ENCODE results near the gene ABLIM2. TPM values are rescaled to one million over a fixed set of nuclear protein-coding genes. Genes with fewer than 3 reads are reported as not detected.

Gene ABLIM2
- total RNA-seq, 1 experiment from 2014 or later, result 6.1 TPM

GRCh38 chr4:8087921-8088495, 70.6 kb downstream of the ABLIM2 start:
- H3K9ac ChIP-seq (ENCODE audit: low read length), result no peak overlapping the region
- no peaks in the 10 kb centered on the region for H3K36me3 ChIP-seq (ENCODE audit: control insufficient read depth in 1 of 2, insufficient read depth in 2 of 2, low read length in 2 of 2)
- H2AFZ ChIP-seq (ENCODE audit: low read depth, low read length, poor library complexity, severe bottlenecking), result no peak overlapping the region
- DNase-seq (ENCODE audit: low read depth, low spot score) (no peak), ATAC-seq (no peak)
- intact Hi-C loops (cut with micrococcal nuclease), result no loop called here
- no peak overlapping the region for H3K4me3 ChIP-seq (replicated peaks in 1 of 2; ENCODE audit: low read depth in 1 of 2, low read length in 2 of 2)
- ChIA-PET CTCF (no interaction called here), POLR2A (no interaction called here), RAD21 (ENCODE audit: low non-redundant PET in 1 of 2, low total read pairs in 2 of 2, uncharacterized antibody in 2 of 2, unreplicated experiment in 2 of 2) (no interaction called here)
- no peaks in the 10 kb centered on the region for H3K9me2 ChIP-seq (ENCODE audit: insufficient read depth)
- H3K27ac ChIP-seq (ENCODE audit: low read depth, low read length), result no peak overlapping the region
- H3K4me1 ChIP-seq (ENCODE audit: control insufficient read depth in 1 of 2, insufficient read depth in 2 of 2, low read length in 2 of 2), result peaks cover 0 to 8% of the 10 kb centered on the region in 2 experiments; a peak in 1 of 4 replicates
- H3K27me3 ChIP-seq (ENCODE audit: insufficient read depth, low read length), result no peaks in the 10 kb centered on the region
- no peaks in the 10 kb centered on the region for H3K79me2 ChIP-seq (ENCODE audit: insufficient read depth, low read length)
- H3K4me2 ChIP-seq (ENCODE audit: low read length), result no peak overlapping the region
- no TSS peak for BruUV-seq (replicated peaks)
- TF ChIP-seq SP1 (IDR thresholded peaks at IDR 0.05; ENCODE audit: low read depth) (no peak), SRF (IDR thresholded peaks at IDR 0.05; ENCODE audit: low read depth) (no peak), REST (IDR thresholded peaks at IDR 0.05; ENCODE audit: low read depth) (no peak), YY1 (IDR thresholded peaks at IDR 0.05; ENCODE audit: extremely low read depth, insufficient replicate concordance, low read depth, low read length) (no peak), TCF7L2 (IDR thresholded peaks at IDR 0.05; ENCODE audit: borderline replicate concordance, extremely low read depth, insufficient read depth, insufficient read length) (no peak), ATF3 (IDR thresholded peaks at IDR 0.05) (no peak), ZBTB33 (IDR thresholded peaks at IDR 0.05; ENCODE audit: extremely low read depth, insufficient replicate concordance, low read length) (no peak), EGR1 (IDR thresholded peaks at IDR 0.05; ENCODE audit: low read depth) (no peak), RAD21 (IDR thresholded peaks at IDR 0.05; ENCODE audit: low read depth) (no peak), EZH2phosphoT487 (IDR thresholded peaks at IDR 0.05; ENCODE audit: borderline replicate concordance) (no peak), SIN3A (IDR thresholded peaks at IDR 0.05; ENCODE audit: low read depth) (no peak), JUND (IDR thresholded peaks at IDR 0.05) (no peak), FOSL1 (IDR thresholded peaks at IDR 0.05; ENCODE audit: low read depth) (no peak), POLR2AphosphoS5 (IDR thresholded peaks at IDR 0.05; ENCODE audit: low read depth, low read length) (no peak), ZFX (IDR thresholded peaks at IDR 0.05) (no peak), ZNF274 (IDR thresholded peaks at IDR 0.05; ENCODE audit: low read depth, low read length) (no peak), CEBPB (IDR thresholded peaks at IDR 0.05; ENCODE audit: low read depth) (no peak), POLR2A (IDR thresholded peaks at IDR 0.05; ENCODE audit: borderline replicate concordance, extremely low read depth, insufficient read depth, insufficient read length) (no peak)
- no peaks in the 10 kb centered on the region for H3K9me3 ChIP-seq (ENCODE audit: control insufficient read depth in 1 of 2, insufficient read depth in 1 of 2, low read depth in 1 of 2, low read length in 2 of 2)
- no peaks in the 10 kb centered on the region for H4K20me1 ChIP-seq (ENCODE audit: insufficient read depth)
